Panc1 (cell line): ENCODE data around the gene CRTAC1. TPM values are rescaled to one million over a fixed set of nuclear protein-coding genes. Genes with fewer than 3 reads are reported as not detected.

Experiments used
- ATAC-seq: fragments of 200-7000 bp; cut with Tn5 transposase; 2 replicates; pipeline ENCODE4 v1.9.1; 2020; ENCODE audit warnings: mild to moderate bottlenecking, moderate library complexity
- BruUV-seq: library from RNA; stranded (reverse); fragments of 400-500 nt; replicated peaks from 2 replicates; lab custom pipeline; 2021; lab: Mats Ljungman, UMichigan
- CTCF ChIA-PET: fragments of 300-600 bp; sonication (Branson Sonifier 250); formaldehyde crosslinking; loops from one replicate; lab custom pipeline; 2022; ENCODE audit warnings: antibody characterized with exemption; lab: Charles Lee
- POLR2A ChIA-PET: fragments of 300-600 bp; sonication (Branson Sonifier 250); formaldehyde crosslinking; loops from one replicate; lab custom pipeline; 2022; ENCODE audit warnings: antibody characterized with exemption; lab: Charles Lee
- DNase-seq: peaks from one replicate; pipeline ENCODE4 v3.0.0-alpha.2; 2010; ENCODE audit warnings: low read depth, low spot score
- H3K27ac ChIP-seq: 2 replicates; pipeline ENCODE4 v1.5.1; 2011; ENCODE audit warnings: mild to moderate bottlenecking, low read length, inconsistent platforms
- H3K27me3 ChIP-seq: fragments of 200-500 bp; sonication (Bioruptor generic); 2 replicates; pipeline ENCODE4 v1.6.0; 2014; ENCODE audit warnings: low read length, inconsistent platforms; ENCODE audit not compliant: control insufficient read depth, insufficient read depth
- H3K36me3 ChIP-seq: fragments of 200-500 bp; sonication (Bioruptor generic); 2 replicates; pipeline ENCODE4 v1.5.1; 2014; ENCODE audit warnings: inconsistent platforms, mild to moderate bottlenecking, low read length, moderate library complexity; ENCODE audit not compliant: control insufficient read depth, insufficient read depth
- H3K4me1 ChIP-seq: 2 replicates; pipeline ENCODE4 v1.5.1; 2011; ENCODE audit warnings: inconsistent platforms, mild to moderate bottlenecking, low read length, moderate library complexity; ENCODE audit not compliant: control insufficient read depth, insufficient read depth
- H3K4me3 ChIP-seq, 2 experiments: 2 replicates each; pipeline ENCODE4 v1.5.1; 2011 to 2012; ENCODE audit warnings: low read depth in 2 of 2, low read length in 2 of 2, mild to moderate bottlenecking in 2 of 2, inconsistent platforms in 1 of 2, moderate library complexity in 1 of 2
- H3K9me3 ChIP-seq: fragments of 200-500 bp; sonication (Bioruptor generic); 2 replicates; pipeline ENCODE4 v1.5.1; 2014; ENCODE audit warnings: low read depth, mild to moderate bottlenecking, inconsistent platforms, low read length, moderate library complexity; ENCODE audit not compliant: control insufficient read depth, insufficient read depth
- POLR2AphosphoS5 ChIP-seq: IDR thresholded peaks from 2 replicates; pipeline ENCODE4 v1.6.1; 2012; ENCODE audit warnings: mild to moderate bottlenecking, low read depth, low read length, moderate library complexity
- SIN3A ChIP-seq: IDR thresholded peaks from 2 replicates; pipeline ENCODE4 v1.6.1; 2012; ENCODE audit warnings: low read depth, mild to moderate bottlenecking, low read length, moderate library complexity, borderline replicate concordance; ENCODE audit not compliant: insufficient read depth
- TCF7L2 ChIP-seq: IDR thresholded peaks from 2 replicates; pipeline ENCODE4 v1.6.1; 2011; ENCODE audit warnings: mild to moderate bottlenecking, low read depth, low read length, inconsistent platforms
- in situ Hi-C: cut with HindIII; loops from 2 replicates; pipeline ENCODE4 v1.10.0; 2016; ENCODE audit warnings: low sequenced_read_pairs, low pct_unique_long_range_greater_than_20kb
- intact Hi-C: fragments of 100-400 bp; cut with micrococcal nuclease; formaldehyde crosslinking; loops from one replicate; pipeline ENCODE4 v1.10.0; 2022; ENCODE audit not compliant: unreplicated experiment
- total RNA-seq: library from RNA; stranded (reverse); gene quantifications from one replicate; pipeline ENCODE4 v1.2.1, GENCODE V29; 2021; ENCODE audit not compliant: unreplicated experiment
- TF ChIP-seq, protein P1 (sequence below): fragments of 450-650 bp; IDR thresholded peaks from 2 replicates; pipeline ENCODE4 v1.5.1; 2017; ENCODE audit warnings: mild to moderate bottlenecking
- TF ChIP-seq, protein P2 (sequence below), 2 experiments: IDR thresholded peaks; 2 replicates each; pipeline ENCODE4 v1.6.1; 2011 to 2012; ENCODE audit warnings: low read depth in 2 of 2, control low read depth in 1 of 2, low read length in 1 of 2, mild to moderate bottlenecking in 1 of 2, moderate library complexity in 1 of 2; ENCODE audit not compliant: insufficient read depth in 1 of 2

CRTAC1 gene
- total RNA-seq, 1 experiment from 2014 or later, result 0.23 TPM

- in situ Hi-C loops (no loop called here), intact Hi-C loops (no loop called here)
- peak; percentile 15 for DNase-seq
- no peaks in the 10 kb centered on the region for H3K9me3 ChIP-seq
- H3K27ac ChIP-seq, result no peak overlapping the region
- H3K27me3 ChIP-seq, result peaks cover 41% of the 10 kb centered on the region
- H3K4me3 ChIP-seq, result no peak overlapping the region
- CTCF ChIA-PET, result interaction anchor here (1.6 kb wide), 1 partner anchor 13 kb away, joined by 7 read pairs; no protein-coding TSS in a partner anchor
- no peaks in the 10 kb centered on the region for H3K4me1 ChIP-seq
- H3K36me3 ChIP-seq, result 0 out of 2 replicates have a peak, but pooled peaks cover 3% of the 10 kb centered on the region
- peak; percentile 63 for ATAC-seq
- no peak for TF ChIP-seq TCF7L2
- TF ChIP-seq, protein P1, sequence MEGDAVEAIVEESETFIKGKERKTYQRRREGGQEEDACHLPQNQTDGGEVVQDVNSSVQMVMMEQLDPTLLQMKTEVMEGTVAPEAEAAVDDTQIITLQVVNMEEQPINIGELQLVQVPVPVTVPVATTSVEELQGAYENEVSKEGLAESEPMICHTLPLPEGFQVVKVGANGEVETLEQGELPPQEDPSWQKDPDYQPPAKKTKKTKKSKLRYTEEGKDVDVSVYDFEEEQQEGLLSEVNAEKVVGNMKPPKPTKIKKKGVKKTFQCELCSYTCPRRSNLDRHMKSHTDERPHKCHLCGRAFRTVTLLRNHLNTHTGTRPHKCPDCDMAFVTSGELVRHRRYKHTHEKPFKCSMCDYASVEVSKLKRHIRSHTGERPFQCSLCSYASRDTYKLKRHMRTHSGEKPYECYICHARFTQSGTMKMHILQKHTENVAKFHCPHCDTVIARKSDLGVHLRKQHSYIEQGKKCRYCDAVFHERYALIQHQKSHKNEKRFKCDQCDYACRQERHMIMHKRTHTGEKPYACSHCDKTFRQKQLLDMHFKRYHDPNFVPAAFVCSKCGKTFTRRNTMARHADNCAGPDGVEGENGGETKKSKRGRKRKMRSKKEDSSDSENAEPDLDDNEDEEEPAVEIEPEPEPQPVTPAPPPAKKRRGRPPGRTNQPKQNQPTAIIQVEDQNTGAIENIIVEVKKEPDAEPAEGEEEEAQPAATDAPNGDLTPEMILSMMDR, result peak; percentile 93
- POLR2A ChIA-PET, result no interaction called here
- BruUV-seq, result no TSS peak
Measured at GRCh38 chr10:98028168-98028770, 2.2 kb downstream of the CRTAC1 start.

DNA sequence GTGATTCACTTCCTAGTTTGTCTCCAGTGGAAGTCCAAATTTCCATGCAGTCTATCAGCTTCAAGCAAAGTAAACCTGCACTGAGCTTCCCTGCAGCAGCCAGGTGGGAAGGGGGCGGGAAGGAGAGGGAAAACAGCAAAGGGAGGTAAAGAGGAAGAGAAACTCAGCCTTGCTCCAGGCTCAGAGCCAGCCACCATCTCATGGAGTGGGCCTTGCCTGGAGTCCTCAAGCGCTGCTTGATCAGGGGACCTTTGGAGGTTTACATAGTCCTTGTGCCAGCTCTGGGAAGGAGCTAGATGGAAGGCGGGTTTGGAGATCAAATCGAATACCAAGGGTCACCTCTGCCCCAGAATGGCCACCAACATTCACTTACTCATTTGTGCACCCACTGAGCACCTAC, 7.4 kb downstream of the CRTAC1 start:
- CTCF ChIA-PET, result no interaction called here
- Histone ChIP-seq H3K27ac (no peak overlapping the region), H3K9me3 (no peaks in the 10 kb centered on the region), H3K27me3 (peaks cover 16% of the 10 kb centered on the region), H3K36me3 (no peaks in the 10 kb centered on the region), H3K4me1 (no peaks in the 10 kb centered on the region), H3K4me3 (no peak overlapping the region)
- intact Hi-C loops (no loop called here), in situ Hi-C loops (no loop called here)
- no TSS peak for BruUV-seq
- POLR2A ChIA-PET, result no interaction called here
- ATAC-seq (no peak), DNase-seq (no peak)
- TF ChIP-seq POLR2AphosphoS5 (no peak), TCF7L2 (no peak), SIN3A (no peak)
- TF ChIP-seq, protein P2, sequence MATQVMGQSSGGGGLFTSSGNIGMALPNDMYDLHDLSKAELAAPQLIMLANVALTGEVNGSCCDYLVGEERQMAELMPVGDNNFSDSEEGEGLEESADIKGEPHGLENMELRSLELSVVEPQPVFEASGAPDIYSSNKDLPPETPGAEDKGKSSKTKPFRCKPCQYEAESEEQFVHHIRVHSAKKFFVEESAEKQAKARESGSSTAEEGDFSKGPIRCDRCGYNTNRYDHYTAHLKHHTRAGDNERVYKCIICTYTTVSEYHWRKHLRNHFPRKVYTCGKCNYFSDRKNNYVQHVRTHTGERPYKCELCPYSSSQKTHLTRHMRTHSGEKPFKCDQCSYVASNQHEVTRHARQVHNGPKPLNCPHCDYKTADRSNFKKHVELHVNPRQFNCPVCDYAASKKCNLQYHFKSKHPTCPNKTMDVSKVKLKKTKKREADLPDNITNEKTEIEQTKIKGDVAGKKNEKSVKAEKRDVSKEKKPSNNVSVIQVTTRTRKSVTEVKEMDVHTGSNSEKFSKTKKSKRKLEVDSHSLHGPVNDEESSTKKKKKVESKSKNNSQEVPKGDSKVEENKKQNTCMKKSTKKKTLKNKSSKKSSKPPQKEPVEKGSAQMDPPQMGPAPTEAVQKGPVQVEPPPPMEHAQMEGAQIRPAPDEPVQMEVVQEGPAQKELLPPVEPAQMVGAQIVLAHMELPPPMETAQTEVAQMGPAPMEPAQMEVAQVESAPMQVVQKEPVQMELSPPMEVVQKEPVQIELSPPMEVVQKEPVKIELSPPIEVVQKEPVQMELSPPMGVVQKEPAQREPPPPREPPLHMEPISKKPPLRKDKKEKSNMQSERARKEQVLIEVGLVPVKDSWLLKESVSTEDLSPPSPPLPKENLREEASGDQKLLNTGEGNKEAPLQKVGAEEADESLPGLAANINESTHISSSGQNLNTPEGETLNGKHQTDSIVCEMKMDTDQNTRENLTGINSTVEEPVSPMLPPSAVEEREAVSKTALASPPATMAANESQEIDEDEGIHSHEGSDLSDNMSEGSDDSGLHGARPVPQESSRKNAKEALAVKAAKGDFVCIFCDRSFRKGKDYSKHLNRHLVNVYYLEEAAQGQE (IDR thresholded peaks at IDR 0.05; ENCODE audit: insufficient read depth in 1 of 2, low read depth in 2 of 2, low read length in 1 of 2), result no peak
- TF ChIP-seq, protein P1, result no peak
